Spleen (tissue), 11 donors: ENCODE results near the gene RPGRIP1L. TPM values are rescaled to one million over a fixed set of nuclear protein-coding genes. Genes with fewer than 3 reads are reported as not detected.

Experiments used
- DNase-seq: peaks from one replicate; pipeline ENCODE4 v3.0.0-alpha.2; 2020
- H3K27ac ChIP-seq, 8 donors: fragments of 200-600 bp; sonication (generic) in 7 of 8; 1 replicate in 4 of 8; 2 replicates in 4 of 8; pipeline versions ENCODE4 v1.5.0 to v1.8.0; 2016 to 2021; ENCODE audit warnings: inconsistent platforms in 4 of 8, mild to moderate bottlenecking in 4 of 8, moderate library complexity in 1 of 8
- H3K27me3 ChIP-seq, 7 donors: fragments of 200-600 bp; sonication (generic) in 6 of 7; replicated peaks in 1 of 7; 1 replicate in 4 of 7; 2 replicates in 3 of 7; pipeline versions ENCODE4 v1.5.0 to v1.8.0; 2016 to 2021; ENCODE audit warnings: inconsistent platforms in 3 of 7, mild to moderate bottlenecking in 1 of 7
- H3K36me3 ChIP-seq, 6 donors: fragments of 200-600 bp; sonication (generic) in 5 of 6; 1 replicate in 4 of 6; 2 replicates in 2 of 6; pipeline versions ENCODE4 v1.5.0 to v1.8.0; 2016 to 2021; ENCODE audit warnings: inconsistent platforms in 2 of 6
- H3K4me1 ChIP-seq, 6 donors: fragments of 200-600 bp; sonication (generic) in 5 of 6; 1 replicate in 3 of 6; 2 replicates in 3 of 6; pipeline versions ENCODE4 v1.5.0 to v1.8.0; 2016 to 2021; ENCODE audit warnings: inconsistent platforms in 3 of 6
- H3K4me3 ChIP-seq, 8 donors: fragments of 200-600 bp; sonication (generic) in 7 of 8; 1 replicate in 4 of 8; 2 replicates in 4 of 8; pipeline versions ENCODE4 v1.5.0 to v1.8.0; 2016 to 2021; ENCODE audit warnings: inconsistent platforms in 4 of 8, mild to moderate bottlenecking in 4 of 8, moderate library complexity in 2 of 8
- H3K9me3 ChIP-seq, 8 donors: fragments of 200-600 bp; sonication (generic) in 7 of 8; 1 replicate in 4 of 8; 2 replicates in 4 of 8; pipeline versions ENCODE4 v1.5.0 to v1.8.0; 2016 to 2021; ENCODE audit warnings: inconsistent platforms in 4 of 8
- CTCF ChIP-seq, 11 experiments: fragments of 200-600 bp in 7 of 11; fragments of 450-650 bp in 4 of 11; sonication (generic) in 4 of 11; IDR thresholded peaks in 8 of 11; conservative IDR thresholded peaks in 3 of 11; 1 replicate in 7 of 11; 2 replicates in 4 of 11; pipeline versions ENCODE4 v1.4.0 to v1.8.0; 2016 to 2021; ENCODE audit warnings: antibody characterized with exemption in 11 of 11, inconsistent platforms in 4 of 11, mild to moderate bottlenecking in 1 of 11
- POLR2A ChIP-seq, 3 donors: fragments of 450-650 bp; IDR thresholded peaks; one replicate each; pipeline ENCODE4 v1.5.1; 2017; ENCODE audit warnings: antibody characterized with exemption in 3 of 3, mild to moderate bottlenecking in 1 of 3
- POLR2AphosphoS5 ChIP-seq, 3 donors: sonication (generic); formaldehyde crosslinking; IDR thresholded peaks; one replicate each; pipeline ENCODE4 v1.5.1; 2017; ENCODE audit warnings: antibody characterized with exemption in 3 of 3
- whole genome bisulfite sequencing, 5 donors: extraction: QIAGEN DNeasy Blood & Tissue Kit in 3 of 5; methylation state at CpG; one replicate each; pipeline versions ENCODE4 v1.1.5 to v1.1.7; 2013 to 2018; 5-methylcytosine and 5-hydroxymethylcytosine counted together
- intact Hi-C: fragments of 100-400 bp; cut with DNase I; formaldehyde crosslinking; loops from one replicate; pipeline ENCODE4 v1.15.0; 2023; ENCODE audit warnings: low total_unique reads
- polyA plus RNA-seq, 3 donors: library from polyadenylated mRNA; stranded (reverse); fragments of 200-250 nt; gene quantifications; one replicate each; pipeline ENCODE4 v1.2.1, GENCODE V29; 2013
- total RNA-seq, 7 donors: library from RNA; depleted of rRNA in 3 of 7; stranded (reverse); fragments of >200 nt in 3 of 7; fragmentation: NEBNext Ultra II Directional in 4 of 7; extraction: Animal tissue kit (Norgen Biotek cat#: 25700) in 4 of 7; gene quantifications; one replicate each; pipeline versions ENCODE4 v1.1.0 to v1.2.1, GENCODE V29; 2016 to 2021
- donor health status: healthy with polysubstance abuse.
- donor health status: DM: no; HTN: no; CAD: no; lungs with moderate emphysema.
- donor health status: DM: no; HTN: no; CAD: no.
- donor health status: Bipolar disorder and iron deficiency.
- donor health status: healthy.
- donor health status: DM: no; HTN: no; CAD: no.
- donor health status: DM: yes; HTN: yes; CAD: no.

RPGRIP1L gene
- total and polyA plus RNA-seq, 10 donors: 0.65 to 4.4 (median 2.4) TPM

- Histone ChIP-seq H3K27me3 (no peaks in the 10 kb centered on the region), H3K36me3 (peaks cover 0 to 41% (median 3%) of the 10 kb centered on the region in 6 donors), H3K4me1 (no peaks in the 10 kb centered on the region), H3K27ac (no peak overlapping the region), H3K4me3 (no peak overlapping the region), H3K9me3 (peaks cover 2 to 29% (median 25%) of the 10 kb centered on the region in 8 donors)
- TF ChIP-seq POLR2A (IDR thresholded peaks at IDR 0.05): no peak
- no peak for TF ChIP-seq POLR2AphosphoS5 (IDR thresholded peaks at IDR 0.05)
- no peak for TF ChIP-seq CTCF (IDR thresholded peaks at IDR 0.05 in 8 of 11, conservative IDR thresholded peaks at IDR 0.05 in 3 of 11)
- intact Hi-C loops: no loop called here
- no peak for DNase-seq
- 94 to 97% (median 95%) methylated on average over 3 of the region's 3 CpGs for WGBS, 5 donors
Measured at GRCh38 chr16:53646506-53646905, 57.2 kb downstream of the RPGRIP1L start.

GRCh38 chr16:53643474-53643873, 60.2 kb downstream of the RPGRIP1L start:
- 79 to 90% (median 88%) methylated on average over 1 of the region's 1 CpG for WGBS, 5 donors
- DNase-seq: no peak
- no peaks in the 10 kb centered on the region for H3K27me3 ChIP-seq
- H3K36me3 ChIP-seq: peaks cover 0 to 53% (median 3%) of the 10 kb centered on the region in 6 donors
- peaks cover 2 to 29% (median 25%) of the 10 kb centered on the region in 8 donors for H3K9me3 ChIP-seq
- no peak overlapping the region for H3K4me3 ChIP-seq
- intact Hi-C loops: no loop called here
- H3K27ac ChIP-seq: no peak overlapping the region
- no peaks in the 10 kb centered on the region for H3K4me1 ChIP-seq
- TF ChIP-seq POLR2A (IDR thresholded peaks at IDR 0.05) (no peak), POLR2AphosphoS5 (IDR thresholded peaks at IDR 0.05) (no peak), CTCF (IDR thresholded peaks at IDR 0.05 in 8 of 11, conservative IDR thresholded peaks at IDR 0.05 in 3 of 11) (no peak)

- Histone ChIP-seq H3K4me1 (no peaks in the 10 kb centered on the region), H3K9me3 (peaks cover 2 to 29% (median 25%) of the 10 kb centered on the region in 8 donors), H3K27ac (no peak overlapping the region), H3K4me3 (no peak overlapping the region), H3K27me3 (no peaks in the 10 kb centered on the region), H3K36me3 (peaks cover 0 to 48% (median 3%) of the 10 kb centered on the region in 6 donors)
- DNase-seq: no peak
- WGBS, 5 donors: 89 to 95% (median 92%) methylated on average over 5 of the region's 5 CpGs
- intact Hi-C loops: no loop called here
- TF ChIP-seq POLR2A (IDR thresholded peaks at IDR 0.05) (no peak), CTCF (IDR thresholded peaks at IDR 0.05 in 8 of 11, conservative IDR thresholded peaks at IDR 0.05 in 3 of 11) (no peak)
Measured at GRCh38 chr16:53642094-53642493, 61.6 kb downstream of the RPGRIP1L start.

GRCh38 chr16:53636978-53637377, 66.7 kb downstream of the RPGRIP1L start:
- TF ChIP-seq POLR2A (IDR thresholded peaks at IDR 0.05) (no peak), CTCF (IDR thresholded peaks at IDR 0.05 in 8 of 11, conservative IDR thresholded peaks at IDR 0.05 in 3 of 11) (no peak), POLR2AphosphoS5 (IDR thresholded peaks at IDR 0.05) (no peak)
- Histone ChIP-seq H3K27ac (no peak overlapping the region), H3K36me3 (peaks cover 0 to 22% (median 0%) of the 10 kb centered on the region in 6 donors), H3K27me3 (no peaks in the 10 kb centered on the region), H3K9me3 (no peaks in the 10 kb centered on the region), H3K4me1 (no peaks in the 10 kb centered on the region), H3K4me3 (no peak overlapping the region)
- no peak for DNase-seq
- WGBS, 5 donors: 77 to 88% (median 83%) methylated on average over 2 of the region's 2 CpGs
- intact Hi-C loops: no loop called here
